Sigmoid colon (tissue), 7 donors: ENCODE data around the gene CDKL1. TPM values are rescaled to one million over a fixed set of nuclear protein-coding genes. Genes with fewer than 3 reads are reported as not detected.
A peak's percentile ranks its signal among the peaks of the same experiment; 100 is the strongest.
"Not testable (repeated sequence)": the region's sequence is repeated elsewhere in the genome, so short reads cannot be mapped to it uniquely, and the experiment has no call there.

ENCODE experiments used
- DNase-seq: peaks from one replicate; pipeline ENCODE4 v3.0.0-alpha.2; 2019
- H3K27ac ChIP-seq, 4 donors: fragments of 200-600 bp; sonication (generic); one replicate each; pipeline ENCODE4 v1.5.1; 2016 to 2019; ENCODE audit warnings: mild to moderate bottlenecking in 1 of 4
- H3K27me3 ChIP-seq, 3 donors: fragments of 200-600 bp; sonication (generic); one replicate each; pipeline ENCODE4 v1.5.1; 2019; ENCODE audit warnings: mild to moderate bottlenecking in 1 of 3
- H3K36me3 ChIP-seq, 4 donors: fragments of 200-600 bp; sonication (generic); one replicate each; pipeline ENCODE4 v1.5.1; 2016 to 2019
- H3K4me1 ChIP-seq, 4 donors: fragments of 200-600 bp; sonication (generic); one replicate each; pipeline ENCODE4 v1.5.1; 2017 to 2019
- H3K4me3 ChIP-seq, 4 donors: fragments of 200-600 bp; sonication (generic); one replicate each; pipeline ENCODE4 v1.5.1; 2017 to 2019; ENCODE audit warnings: mild to moderate bottlenecking in 2 of 4, moderate library complexity in 1 of 4
- H3K9me3 ChIP-seq, 4 donors: fragments of 200-600 bp in 3 of 4; sonication (generic) in 3 of 4; one replicate each; pipeline versions ENCODE4 v1.5.1 to v1.6.1; 2013 to 2019
- EP300 ChIP-seq, 4 donors: sonication (generic); formaldehyde crosslinking; IDR thresholded peaks; one replicate each; pipeline ENCODE4 v1.6.1; 2017; ENCODE audit warnings: antibody characterized with exemption in 4 of 4
- POLR2A ChIP-seq, 2 donors: fragments of 450-650 bp; IDR thresholded peaks; one replicate each; pipeline ENCODE4 v1.6.1; 2016; ENCODE audit warnings: antibody characterized with exemption in 2 of 2, mild to moderate bottlenecking in 2 of 2, moderate library complexity in 2 of 2
- POLR2AphosphoS5 ChIP-seq, 4 donors: sonication (generic); formaldehyde crosslinking; IDR thresholded peaks; one replicate each; pipeline ENCODE4 v1.6.1; 2017; ENCODE audit warnings: antibody characterized with exemption in 4 of 4
- WGBS, 2 donors: extraction: QIAGEN DNeasy Blood & Tissue Kit; methylation state at CpG; one replicate each; pipeline ENCODE4 v1.1.7; 2013; 5-methylcytosine and 5-hydroxymethylcytosine counted together
- intact Hi-C: fragments of 100-400 bp; cut with DNase I; formaldehyde crosslinking; loops from one replicate; pipeline ENCODE4 v1.15.1; 2023
- polyA plus RNA-seq, 3 donors: library from polyadenylated mRNA; stranded (reverse); fragments of 200-250 nt; gene quantifications; one replicate each; pipeline ENCODE4 v1.2.3, GENCODE V29; 2013
- total RNA-seq, 4 donors: library from RNA; depleted of rRNA; stranded (reverse); fragments of >200 nt; gene quantifications; one replicate each; pipeline ENCODE4 v1.1.0, GENCODE V29; 2016
- TF ChIP-seq, protein P1 (sequence below), 4 experiments: fragments of 450-650 bp in 3 of 4; fragments of 200-600 bp in 1 of 4; IDR thresholded peaks; one replicate each; pipeline ENCODE4 v1.5.1; 2016 to 2019; ENCODE audit warnings: antibody characterized with exemption in 4 of 4, mild to moderate bottlenecking in 3 of 4, moderate library complexity in 2 of 4
- donor health status: healthy with polysubstance abuse.
- donor health status: Bipolar disorder and iron deficiency.
- donor health status: healthy.

Gene CDKL1
- total and polyA plus RNA-seq, 7 donors = 4.2 to 91.8 (median 39.8) TPM

- WGBS, 2 donors = 56 to 77% methylated on average over 3 of the region's 3 CpGs
- H3K4me3 ChIP-seq = no peak overlapping the region
- no peaks in the 10 kb centered on the region for H3K27me3 ChIP-seq
- no peak for DNase-seq
- H3K36me3 ChIP-seq = no peaks in the 10 kb centered on the region
- peaks cover 0 to 15% (median 11%) of the 10 kb centered on the region in 4 donors for H3K4me1 ChIP-seq
- intact Hi-C loops = no loop called here
- no peak for TF ChIP-seq POLR2A (IDR thresholded peaks at IDR 0.05)
- TF ChIP-seq EP300 (IDR thresholded peaks at IDR 0.05) = no peak
- TF ChIP-seq, protein P1, sequence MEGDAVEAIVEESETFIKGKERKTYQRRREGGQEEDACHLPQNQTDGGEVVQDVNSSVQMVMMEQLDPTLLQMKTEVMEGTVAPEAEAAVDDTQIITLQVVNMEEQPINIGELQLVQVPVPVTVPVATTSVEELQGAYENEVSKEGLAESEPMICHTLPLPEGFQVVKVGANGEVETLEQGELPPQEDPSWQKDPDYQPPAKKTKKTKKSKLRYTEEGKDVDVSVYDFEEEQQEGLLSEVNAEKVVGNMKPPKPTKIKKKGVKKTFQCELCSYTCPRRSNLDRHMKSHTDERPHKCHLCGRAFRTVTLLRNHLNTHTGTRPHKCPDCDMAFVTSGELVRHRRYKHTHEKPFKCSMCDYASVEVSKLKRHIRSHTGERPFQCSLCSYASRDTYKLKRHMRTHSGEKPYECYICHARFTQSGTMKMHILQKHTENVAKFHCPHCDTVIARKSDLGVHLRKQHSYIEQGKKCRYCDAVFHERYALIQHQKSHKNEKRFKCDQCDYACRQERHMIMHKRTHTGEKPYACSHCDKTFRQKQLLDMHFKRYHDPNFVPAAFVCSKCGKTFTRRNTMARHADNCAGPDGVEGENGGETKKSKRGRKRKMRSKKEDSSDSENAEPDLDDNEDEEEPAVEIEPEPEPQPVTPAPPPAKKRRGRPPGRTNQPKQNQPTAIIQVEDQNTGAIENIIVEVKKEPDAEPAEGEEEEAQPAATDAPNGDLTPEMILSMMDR (IDR thresholded peaks at IDR 0.05) = no peak
- no peak for TF ChIP-seq POLR2AphosphoS5 (IDR thresholded peaks at IDR 0.05)
- no peaks in the 10 kb centered on the region for H3K9me3 ChIP-seq
- H3K27ac ChIP-seq = no peak overlapping the region
These were observed 30.6 kb downstream of the CDKL1 start for GRCh38 chr14:50366115-50366514.

- H3K9me3 ChIP-seq, intact Hi-C loops, H3K27ac ChIP-seq, H3K36me3 ChIP-seq, DNase-seq, H3K27me3 ChIP-seq, H3K4me3 ChIP-seq: not testable (repeated sequence)
- peaks cover 0 to 15% (median 11%) of the 10 kb centered on the region in 4 donors for H3K4me1 ChIP-seq
- 61 to 88% methylated on average over 7 of the region's 7 CpGs for WGBS, 2 donors
These were observed 31.1 kb downstream of the CDKL1 start for GRCh38 chr14:50365572-50365971.

GRCh38 chr14:50364792-50365191, 31.9 kb downstream of the CDKL1 start:
- WGBS, 2 donors = 20 to 74% methylated on average over 1 of the region's 1 CpG
- H3K36me3 ChIP-seq = no peaks in the 10 kb centered on the region
- no peak overlapping the region for H3K27ac ChIP-seq
- H3K4me1 ChIP-seq = peaks cover 0 to 15% (median 11%) of the 10 kb centered on the region in 4 donors
- intact Hi-C loops = no loop called here
- TF ChIP-seq, protein P1 (IDR thresholded peaks at IDR 0.05) = no peak
- TF ChIP-seq EP300 (IDR thresholded peaks at IDR 0.05) (no peak), POLR2AphosphoS5 (IDR thresholded peaks at IDR 0.05) (no peak), POLR2A (IDR thresholded peaks at IDR 0.05) (no peak)
- no peak overlapping the region for H3K4me3 ChIP-seq
- DNase-seq = no peak
- H3K27me3 ChIP-seq = no peaks in the 10 kb centered on the region
- no peaks in the 10 kb centered on the region for H3K9me3 ChIP-seq

DNA sequence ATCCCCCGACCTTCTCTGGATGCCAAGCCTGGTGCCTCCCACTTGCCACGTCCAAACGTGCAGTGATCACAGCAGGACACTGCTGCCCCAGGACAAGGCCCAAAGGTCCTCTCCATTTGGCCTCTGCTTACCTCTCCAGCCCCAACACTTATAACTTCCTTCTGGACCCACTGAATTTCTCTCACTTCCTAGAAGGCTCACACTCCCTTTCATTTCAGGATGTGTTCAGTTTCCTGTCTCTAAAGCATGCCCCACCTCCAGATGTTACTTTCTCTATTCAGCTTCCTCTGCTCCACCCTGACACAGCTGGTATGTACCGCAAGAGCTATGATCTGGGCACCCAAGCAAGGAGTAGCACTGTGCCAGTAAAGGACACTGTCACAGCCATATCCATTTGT, 33.0 kb downstream of the CDKL1 start:
- H3K9me3 ChIP-seq = no peaks in the 10 kb centered on the region
- peak overlapping the region; percentile 43 to 72 (median 60) for H3K27ac ChIP-seq
- H3K27me3 ChIP-seq = no peaks in the 10 kb centered on the region
- no peak for DNase-seq
- WGBS, 2 donors = 32 to 60% methylated on average over 4 of the region's 4 CpGs
- H3K36me3 ChIP-seq = peaks cover 0 to 2% (median 1%) of the 10 kb centered on the region in 4 donors
- intact Hi-C loops = no loop called here
- TF ChIP-seq POLR2AphosphoS5 (IDR thresholded peaks at IDR 0.05) (no peak), EP300 (IDR thresholded peaks at IDR 0.05) (peak in 1 of 4 donors; percentile 10)
- H3K4me1 ChIP-seq = peaks cover 0 to 15% (median 11%) of the 10 kb centered on the region in 4 donors
- H3K4me3 ChIP-seq = peak overlapping the region in 3 of 4 donors; percentile 16 to 30 (median 28)

DNA sequence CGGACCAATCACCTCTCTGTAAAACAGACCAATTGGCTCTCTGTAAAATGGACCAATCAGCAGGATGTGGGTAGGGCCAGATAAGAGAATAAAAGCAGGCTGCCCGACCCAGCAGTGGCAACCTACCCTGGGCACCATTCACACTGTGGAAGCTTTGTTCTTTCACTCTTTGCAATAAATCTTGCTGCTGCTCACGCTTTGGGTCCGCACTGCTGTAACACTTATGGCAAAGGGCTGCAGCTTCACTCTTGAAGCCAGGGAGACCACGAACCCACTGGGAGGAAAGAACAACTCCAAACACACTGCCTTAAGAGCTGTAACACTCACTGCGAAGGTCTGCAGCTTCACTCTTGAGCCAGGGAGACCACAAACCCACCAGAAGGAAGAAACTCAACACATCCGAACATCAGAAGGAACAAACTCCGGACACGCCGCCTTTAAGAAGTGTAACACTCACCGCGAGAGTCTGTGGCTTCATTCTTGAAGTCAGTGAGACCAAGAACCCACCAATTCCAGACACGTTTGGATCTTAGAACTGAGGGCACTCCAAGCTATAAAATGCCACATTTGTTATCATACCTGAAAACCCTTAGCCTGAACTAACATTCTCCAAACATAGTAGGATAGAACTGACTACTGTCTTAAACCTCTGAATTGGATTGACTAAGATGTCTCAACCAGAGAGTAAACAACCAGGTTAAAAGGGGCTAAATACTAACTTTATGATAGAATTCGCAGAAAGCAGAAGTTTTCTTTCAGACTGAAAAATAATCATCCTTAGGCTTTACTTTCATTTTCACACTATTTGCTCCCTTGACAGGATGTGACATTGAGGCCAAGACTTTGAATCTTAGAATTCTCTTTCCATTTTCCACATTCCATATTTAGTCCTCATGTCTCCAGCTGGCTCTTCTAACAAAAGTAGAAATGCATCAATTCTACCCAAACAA, 33.6 kb downstream of the CDKL1 start:
- WGBS, 2 donors = 53 to 82% methylated on average over 14 of the region's 14 CpGs
- H3K9me3 ChIP-seq = no peaks in the 10 kb centered on the region
- TF ChIP-seq, protein P1 (IDR thresholded peaks at IDR 0.05) = no peak
- TF ChIP-seq POLR2A (IDR thresholded peaks at IDR 0.05) (no peak), POLR2AphosphoS5 (IDR thresholded peaks at IDR 0.05) (no peak), EP300 (IDR thresholded peaks at IDR 0.05) (no peak)
- intact Hi-C loops = no loop called here
- no peaks in the 10 kb centered on the region for H3K27me3 ChIP-seq
- H3K4me1 ChIP-seq = peaks cover 0 to 15% (median 11%) of the 10 kb centered on the region in 4 donors
- H3K36me3 ChIP-seq = peaks cover 0 to 8% (median 4%) of the 10 kb centered on the region in 4 donors
- peak overlapping the region; percentile 43 to 72 (median 60) for H3K27ac ChIP-seq
- DNase-seq = no peak
- H3K4me3 ChIP-seq = peak overlapping the region in 3 of 4 donors; percentile 16 to 30 (median 28)

GRCh38 chr14:50361473-50362403, 34.9 kb downstream of the CDKL1 start:
- H3K27ac ChIP-seq, intact Hi-C loops: not testable (repeated sequence)
- WGBS, 2 donors = 98% methylated on average over 36 of the region's 36 CpGs

More at GRCh38 chr14:50361473-50362403, 34.9 kb downstream of the CDKL1 start:
- not testable (repeated sequence) for H3K9me3 ChIP-seq, H3K4me3 ChIP-seq, H3K27me3 ChIP-seq, DNase-seq
- Histone ChIP-seq H3K4me1 (peaks cover 0 to 15% (median 11%) of the 10 kb centered on the region in 4 donors), H3K36me3 (peaks cover 0 to 21% (median 8%) of the 10 kb centered on the region in 4 donors)
